GM21423 (cell line): ENCODE data around the gene PNMA1.
A peak's percentile ranks its signal among the peaks of the same experiment; 100 is the strongest.

Source experiments
- ATAC-seq: cut with Tn5 transposase; IDR thresholded peaks from one replicate; pipeline ENCODE4 v1.9.1; 2021; ENCODE audit warnings: mild to moderate bottlenecking, moderate library complexity; ENCODE audit not compliant: unreplicated experiment

The PNMA1 gene, protein sequence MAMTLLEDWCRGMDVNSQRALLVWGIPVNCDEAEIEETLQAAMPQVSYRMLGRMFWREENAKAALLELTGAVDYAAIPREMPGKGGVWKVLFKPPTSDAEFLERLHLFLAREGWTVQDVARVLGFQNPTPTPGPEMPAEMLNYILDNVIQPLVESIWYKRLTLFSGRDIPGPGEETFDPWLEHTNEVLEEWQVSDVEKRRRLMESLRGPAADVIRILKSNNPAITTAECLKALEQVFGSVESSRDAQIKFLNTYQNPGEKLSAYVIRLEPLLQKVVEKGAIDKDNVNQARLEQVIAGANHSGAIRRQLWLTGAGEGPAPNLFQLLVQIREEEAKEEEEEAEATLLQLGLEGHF

DNA sequence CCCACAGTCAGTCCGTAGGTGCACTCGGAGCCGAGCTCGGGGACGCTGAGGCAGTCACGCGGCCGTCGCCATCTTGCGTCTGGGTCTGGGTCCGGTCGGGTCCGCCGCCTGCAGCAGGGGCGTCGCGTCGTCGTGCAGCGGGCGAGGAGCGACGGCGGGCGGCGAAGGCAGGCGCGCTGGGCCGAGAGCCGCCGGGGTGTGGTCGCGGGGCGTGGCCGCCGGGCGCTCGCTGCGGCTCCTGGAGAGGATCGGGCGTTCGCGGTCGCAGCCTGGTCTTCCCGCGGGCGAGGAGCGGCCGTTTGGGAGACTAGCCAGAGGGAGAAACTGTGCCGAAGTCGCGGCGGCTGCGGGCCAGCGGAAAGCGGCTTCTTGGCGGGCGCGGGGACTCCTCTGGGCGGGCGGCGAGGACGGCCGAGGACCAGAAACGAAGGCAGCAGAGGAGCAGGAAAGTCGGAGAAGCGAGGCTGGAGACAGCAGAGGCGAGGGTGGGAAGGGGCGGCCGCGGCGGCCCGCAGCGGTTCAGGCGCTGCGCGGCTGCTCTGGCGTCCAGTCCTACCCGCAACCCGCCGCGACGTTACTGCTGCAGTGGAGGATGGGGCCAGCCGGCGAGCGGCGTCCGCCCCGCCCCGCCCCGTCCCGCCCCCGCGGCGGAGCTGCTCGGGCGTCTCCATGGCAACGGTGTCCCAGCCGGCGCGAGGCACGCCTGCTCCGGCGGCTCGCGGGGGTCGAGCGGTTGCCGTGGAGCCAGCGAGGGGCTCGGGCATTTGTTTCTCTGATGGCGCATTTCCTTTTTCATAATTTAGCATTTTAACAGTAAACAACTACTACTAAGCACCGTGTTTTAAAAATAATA, at the start of gene PNMA1:
Gene PNMA1 (minus strand): TSS at position 582 of the 853 bp plus-strand sequence. CDS start 745 bp downstream, outside the sequence.
- peak; percentile 69 for ATAC-seq

DNA sequence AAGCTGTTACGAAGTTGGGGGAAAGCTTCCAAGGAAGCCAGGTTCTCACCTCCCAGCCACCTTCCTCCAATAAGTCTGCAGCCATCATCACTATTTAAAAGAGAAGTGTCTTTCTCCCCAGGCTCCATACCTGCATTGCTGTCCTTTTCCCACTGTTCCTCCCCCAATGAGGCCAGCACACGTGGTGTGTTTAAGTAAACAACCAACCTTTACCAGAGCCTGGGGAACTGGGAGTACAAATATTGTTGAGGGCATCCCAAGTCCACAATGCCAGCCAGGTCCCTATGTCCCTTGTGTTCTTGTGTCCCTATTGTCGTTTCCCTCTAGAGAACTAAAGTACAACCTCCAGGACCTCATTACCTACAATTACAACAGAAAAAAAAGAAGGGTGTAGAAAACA, 49.2 kb upstream of the PNMA1 start:
- no peak for ATAC-seq

DNA sequence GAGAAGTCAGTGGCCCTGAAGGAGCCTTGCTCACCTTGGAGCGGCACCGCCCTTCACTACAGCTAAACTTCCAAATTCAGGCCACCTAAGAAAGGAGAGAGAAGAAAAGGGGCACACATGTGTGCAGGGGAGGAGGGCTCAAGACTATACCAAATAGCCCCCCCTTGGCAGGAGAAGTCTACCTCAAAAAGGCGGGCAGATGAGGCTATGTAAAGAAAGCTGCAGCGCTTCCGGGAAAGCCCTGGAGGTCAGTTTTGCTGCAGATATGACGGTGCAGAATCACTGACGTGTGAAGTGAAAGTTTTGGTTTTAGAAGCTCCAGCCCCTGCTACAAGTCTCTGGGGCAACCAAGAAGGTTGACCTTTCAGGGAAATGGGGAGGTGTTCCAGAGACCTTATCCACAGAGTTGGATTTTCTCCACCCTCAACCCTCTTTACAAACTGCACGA, 48.2 kb upstream of the PNMA1 start:
- ATAC-seq: peak; percentile 29

- no peak for ATAC-seq
Measured at GRCh38 chr14:73761618-73762355, 47.6 kb upstream of the PNMA1 start.

DNA sequence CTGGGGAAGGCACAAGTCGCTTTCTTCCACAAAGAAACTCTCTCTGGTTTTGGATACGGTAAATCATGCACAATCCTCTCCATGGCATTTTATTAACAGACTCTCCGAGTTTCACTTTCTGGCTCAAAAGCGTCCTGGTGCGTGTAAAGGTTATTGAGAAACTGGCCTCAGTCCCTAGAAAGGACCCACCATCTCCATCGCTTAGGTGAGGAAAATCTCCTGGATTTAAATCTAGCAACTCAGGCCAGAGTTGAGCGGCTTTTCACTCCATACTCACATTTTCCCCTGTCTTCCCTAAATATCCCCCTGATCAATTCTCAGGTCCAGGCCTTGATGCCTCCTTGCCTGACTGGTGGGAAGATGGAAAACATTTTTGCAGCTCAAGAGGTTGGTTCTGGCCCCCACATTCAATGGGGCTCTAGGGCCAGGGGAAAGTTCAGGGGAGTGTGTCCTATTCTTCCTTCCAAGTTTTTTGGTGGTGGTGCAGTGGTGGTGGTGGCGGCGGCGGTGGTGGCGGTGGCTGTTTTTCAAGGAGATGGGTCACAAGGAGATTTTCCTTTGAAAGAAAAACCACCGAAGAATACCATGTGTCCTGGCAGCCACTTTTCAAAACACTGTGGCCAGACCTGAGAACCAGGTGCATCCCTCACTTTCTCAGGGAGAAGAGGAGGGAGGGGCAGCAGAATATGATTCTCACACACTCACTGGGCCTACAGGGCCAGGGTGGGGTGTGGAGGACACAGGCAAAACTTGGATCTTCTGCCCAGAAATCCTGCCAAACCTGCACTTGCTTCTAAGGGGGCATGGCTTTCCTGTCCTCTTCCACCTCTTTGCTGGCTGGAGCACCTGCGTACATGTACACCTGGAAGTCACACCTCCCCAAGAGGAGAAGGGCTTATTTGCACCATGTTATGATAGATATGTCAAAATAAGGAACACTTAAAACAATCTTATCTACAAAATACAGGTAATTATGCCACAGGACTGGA, 46.7 kb upstream of the PNMA1 start:
- no peak for ATAC-seq

- peak; percentile 46 for ATAC-seq
Measured at GRCh38 chr14:73759714-73760597, 45.8 kb upstream of the PNMA1 start.

DNA sequence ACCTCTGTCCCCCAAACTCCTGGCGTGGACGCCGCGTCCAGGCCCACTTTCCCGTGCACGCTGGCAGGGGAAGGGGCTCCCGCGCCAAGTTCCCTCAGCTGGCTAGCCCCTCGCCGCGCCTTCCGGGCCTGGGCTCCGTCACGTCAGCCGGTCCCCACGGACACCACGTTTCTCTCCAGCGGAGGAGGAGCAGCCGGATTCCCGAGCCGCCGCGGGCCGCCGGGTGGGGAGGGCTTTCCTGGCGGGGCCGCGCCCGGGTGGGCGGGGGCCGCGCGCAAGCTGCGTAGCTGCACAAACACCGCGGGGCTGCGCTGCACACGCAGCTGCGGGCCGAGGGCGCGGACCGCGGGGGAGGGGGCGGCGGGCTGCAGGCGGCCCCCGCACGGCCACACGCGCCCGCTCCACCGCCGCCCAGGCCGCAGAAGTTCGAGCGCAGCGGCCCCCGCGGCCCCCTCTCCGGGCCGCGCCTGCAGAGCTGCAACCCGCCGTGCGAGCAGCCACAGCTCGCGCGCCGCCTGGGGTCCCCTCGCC, 45.1 kb upstream of the PNMA1 start:
- no peak for ATAC-seq

- ATAC-seq: no peak
Measured at GRCh38 chr14:73758392-73759182, 44.4 kb upstream of the PNMA1 start.

DNA sequence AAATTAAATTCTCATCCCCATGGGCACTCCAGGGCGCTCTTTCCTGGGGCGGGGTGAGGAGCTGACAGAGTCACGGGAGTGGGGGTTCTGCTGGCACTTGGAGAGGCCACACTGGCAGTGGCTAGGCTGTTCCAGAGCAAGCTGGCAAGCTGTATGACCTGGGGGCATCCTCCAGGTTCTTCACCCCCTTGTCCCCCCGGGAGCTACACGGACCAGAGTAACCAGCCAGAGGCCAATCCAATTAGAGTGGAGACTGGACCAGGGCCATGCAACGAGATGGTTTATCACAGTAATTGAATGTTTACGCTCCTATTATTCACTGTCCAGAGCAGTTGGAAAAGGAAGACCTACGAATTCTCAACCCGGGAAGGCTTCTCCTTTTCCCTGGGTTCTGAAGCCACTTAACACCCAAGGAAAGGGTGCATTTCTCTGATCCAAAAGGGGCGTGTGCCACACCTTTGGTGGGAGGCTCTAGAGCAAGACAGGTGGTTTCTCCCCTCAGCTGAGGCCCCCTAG, 43.8 kb upstream of the PNMA1 start:
- ATAC-seq: no peak

DNA sequence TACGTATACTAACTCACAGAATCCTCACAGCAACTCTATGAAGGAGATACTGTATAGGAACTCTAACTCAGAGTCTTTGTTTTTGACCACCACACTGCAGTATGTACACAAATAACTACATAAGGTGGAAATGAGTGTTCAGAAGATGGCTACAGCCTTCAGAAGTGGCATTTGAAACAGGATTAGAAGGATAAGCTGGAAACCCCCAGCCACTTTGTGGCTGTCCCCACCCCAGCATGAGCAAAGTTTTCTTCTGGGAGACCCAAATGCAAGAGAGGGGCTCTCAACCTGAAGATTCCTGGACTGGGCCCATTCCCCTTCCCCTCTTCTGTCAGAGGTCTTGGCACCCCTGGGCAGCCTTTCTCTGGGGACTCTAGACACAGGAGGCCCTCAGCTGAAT, 43.2 kb upstream of the PNMA1 start:
- no peak for ATAC-seq

DNA sequence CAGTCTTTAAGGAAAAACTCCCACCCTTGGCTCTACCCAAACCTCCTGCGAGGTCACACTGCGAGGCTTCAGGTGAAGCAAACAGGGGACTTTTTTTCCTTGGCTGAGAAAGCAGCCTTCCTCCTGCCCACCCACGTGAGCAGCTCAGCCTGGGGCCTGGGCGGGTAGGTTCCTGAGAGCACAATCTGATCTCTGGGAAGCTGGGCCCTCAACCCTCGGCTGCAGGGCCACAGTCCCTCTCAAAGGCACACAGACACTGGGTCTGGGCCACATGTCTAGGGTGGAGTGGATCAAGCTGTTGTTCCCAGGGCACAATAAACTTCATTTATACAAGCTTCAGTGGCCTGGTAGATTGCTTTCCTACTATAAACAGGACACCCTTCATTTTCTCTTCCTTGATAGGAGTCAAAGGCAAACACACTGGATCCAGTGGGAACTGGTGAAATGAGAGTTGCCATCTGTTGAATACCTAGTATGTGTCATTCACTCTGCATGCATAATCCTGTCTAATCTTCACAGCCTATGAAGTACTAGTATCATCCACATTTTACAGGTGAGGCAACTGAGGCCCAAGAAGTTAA, 41.3 kb upstream of the PNMA1 start:
- no peak for ATAC-seq

DNA sequence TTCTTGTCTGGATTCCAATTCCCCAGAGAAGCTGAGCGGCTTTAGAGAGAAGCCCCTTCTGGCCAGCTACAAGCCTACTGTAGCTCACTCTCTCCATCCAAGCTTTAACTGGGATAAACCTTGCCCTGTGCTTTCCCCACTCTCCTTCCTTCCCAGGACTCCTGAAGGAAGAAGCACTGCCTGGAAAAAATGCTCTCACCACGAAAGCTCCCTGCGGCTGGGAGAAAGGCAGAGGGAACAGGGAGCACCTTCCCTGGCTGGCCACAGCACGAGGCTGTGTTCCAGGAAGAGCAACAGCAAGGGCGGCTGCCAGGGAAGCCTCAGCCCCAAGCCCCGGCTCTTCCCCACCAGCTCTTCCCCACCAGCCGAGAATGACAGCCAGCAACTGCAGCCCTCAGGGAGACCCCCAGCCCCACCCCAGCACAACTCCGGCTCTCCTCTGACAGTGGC, 40.8 kb upstream of the PNMA1 start:
- ATAC-seq: no peak

GRCh38 chr14:73753887-73754795, 40.0 kb upstream of the PNMA1 start:
- peak; percentile 32 for ATAC-seq

DNA sequence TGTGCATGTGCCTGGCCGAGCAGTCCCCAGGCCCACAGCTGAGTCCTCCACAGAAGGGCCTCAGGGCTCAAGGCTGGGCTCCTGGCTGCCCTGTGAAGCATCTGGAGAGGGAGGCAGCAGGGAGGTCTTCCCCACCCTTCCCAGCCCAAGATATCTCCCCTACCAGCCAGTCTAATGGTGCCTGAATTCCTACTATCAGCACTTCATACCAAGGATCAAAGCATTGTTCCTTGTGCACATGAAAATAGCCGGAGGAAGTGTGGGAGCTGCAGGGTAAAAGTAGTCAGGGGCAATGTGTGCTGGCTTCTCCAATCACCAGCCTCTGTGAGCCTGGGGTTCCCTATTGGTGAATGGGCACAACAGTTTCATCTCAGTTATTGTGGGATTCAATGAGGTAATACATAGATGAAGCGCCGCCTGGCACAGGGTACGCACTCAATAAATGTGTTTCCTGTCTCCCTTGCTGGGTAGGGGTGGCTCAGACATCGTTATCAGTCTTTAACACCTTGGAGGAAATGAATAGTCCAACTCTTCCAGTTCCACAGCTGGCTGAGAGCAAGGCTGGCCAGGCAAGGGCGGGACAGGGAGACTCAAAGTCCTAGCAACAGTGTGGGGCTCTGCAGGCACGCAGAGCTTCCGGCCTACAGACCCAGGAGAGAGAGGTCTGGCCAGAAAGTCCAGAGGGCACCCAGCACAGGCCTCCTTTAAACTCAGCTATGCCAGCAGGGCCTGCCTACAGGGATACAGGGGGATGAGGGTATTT, 39.1 kb upstream of the PNMA1 start:
- no peak for ATAC-seq

GRCh38 chr14:73752297-73752992, 38.3 kb upstream of the PNMA1 start:
- no peak for ATAC-seq
